HG02610 (cell line): ENCODE results near the gene ANO9.

Experiments used
- ATAC-seq: cut with Tn5 transposase; IDR thresholded peaks from one replicate; pipeline ENCODE4 v1.9.1; 2021; ENCODE audit warnings: mild to moderate bottlenecking, moderate library complexity; ENCODE audit not compliant: unreplicated experiment

The ANO9 gene

GRCh38 chr11:453564-453963, 11.8 kb upstream of the ANO9 start:
- ATAC-seq: no peak

GRCh38 chr11:452916-453527, 11.2 kb upstream of the ANO9 start:
- no peak for ATAC-seq

- no peak for ATAC-seq
These were observed 10.5 kb upstream of the ANO9 start for GRCh38 chr11:452203-452744.

- ATAC-seq: no peak
These were observed 9.9 kb upstream of the ANO9 start for GRCh38 chr11:451738-452137.

- ATAC-seq: no peak
These were observed 9.1 kb upstream of the ANO9 start for GRCh38 chr11:450809-451451.

- ATAC-seq: peak; percentile 80
These were observed 8.3 kb upstream of the ANO9 start, which contains the start of gene PTDSS2 for GRCh38 chr11:449889-450808. Gene PTDSS2, plus strand, starts transcription at chr11:450279. Its CDS starts 177 bp downstream, at chr11:450456.

GRCh38 chr11:447923-448731, 6.3 kb upstream of the ANO9 start:
- peak; percentile 58 for ATAC-seq

- ATAC-seq: no peak
These were observed 5.1 kb upstream of the ANO9 start for GRCh38 chr11:446891-447290.

GRCh38 chr11:445765-446588, 4.2 kb upstream of the ANO9 start:
- ATAC-seq: no peak

- ATAC-seq: no peak
These were observed 2.8 kb upstream of the ANO9 start for GRCh38 chr11:444396-445144.

GRCh38 chr11:443542-444199, 1.9 kb upstream of the ANO9 start:
- no peak for ATAC-seq

GRCh38 chr11:442611-443081, 835 bp upstream of the ANO9 start:
- no peak for ATAC-seq

GRCh38 chr11:441043-441417, 781 bp downstream of the ANO9 start:
- ATAC-seq: no peak

GRCh38 chr11:440065-441042, 1.5 kb downstream of the ANO9 start:
- ATAC-seq: no peak

GRCh38 chr11:439315-440064, 2.3 kb downstream of the ANO9 start:
- no peak for ATAC-seq

GRCh38 chr11:438101-438844, 3.5 kb downstream of the ANO9 start:
- no peak for ATAC-seq
